GM13977 (cell line): ENCODE data around the gene PDRG1.
A peak's percentile ranks its signal among the peaks of the same experiment; 100 is the strongest.

Experiments
- DNase-seq: peaks from one replicate; pipeline ENCODE4 v3.0.0; 2012; ENCODE audit warnings: low spot score
- in situ Hi-C: fragments of 300-500 bp; cut with MboI; formaldehyde crosslinking; loops from one replicate; pipeline ENCODE4 v1.12.0; 2022; ENCODE audit warnings: low sequenced_read_pairs, low pct_unique_long_range_greater_than_20kb, mixed read lengths, inconsistent platforms; ENCODE audit not compliant: unreplicated experiment
- TF ChIP-seq, protein P1 (sequence below): IDR thresholded peaks from 2 replicates; pipeline ENCODE4 v1.5.1; 2012; ENCODE audit warnings: mild to moderate bottlenecking, control low read depth; ENCODE audit not compliant: insufficient read depth; ENCODE audit errors: extremely low read depth, missing control alignments

Gene PDRG1

DNA sequence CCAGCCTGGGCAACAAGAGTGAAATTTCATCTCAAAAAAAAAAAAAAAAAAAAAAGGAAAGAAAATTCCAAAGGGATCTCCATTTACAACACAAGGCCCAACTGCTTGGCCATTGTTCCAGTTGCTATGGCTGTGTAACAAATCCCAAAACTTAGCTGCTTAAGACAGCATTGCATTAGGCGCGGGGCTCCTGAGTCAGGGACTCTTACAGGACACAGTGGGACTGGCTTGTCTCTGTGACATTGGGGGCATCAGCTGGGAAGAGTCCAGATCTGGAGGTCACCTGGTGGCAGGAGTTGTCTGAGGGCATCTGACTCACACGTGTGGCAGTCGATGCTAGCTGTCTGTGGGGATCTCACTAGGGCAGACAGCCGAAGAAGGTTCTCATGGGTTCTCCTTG is 45.8 kb downstream of the PDRG1 start:
- no peak for DNase-seq
- TF ChIP-seq, protein P1, sequence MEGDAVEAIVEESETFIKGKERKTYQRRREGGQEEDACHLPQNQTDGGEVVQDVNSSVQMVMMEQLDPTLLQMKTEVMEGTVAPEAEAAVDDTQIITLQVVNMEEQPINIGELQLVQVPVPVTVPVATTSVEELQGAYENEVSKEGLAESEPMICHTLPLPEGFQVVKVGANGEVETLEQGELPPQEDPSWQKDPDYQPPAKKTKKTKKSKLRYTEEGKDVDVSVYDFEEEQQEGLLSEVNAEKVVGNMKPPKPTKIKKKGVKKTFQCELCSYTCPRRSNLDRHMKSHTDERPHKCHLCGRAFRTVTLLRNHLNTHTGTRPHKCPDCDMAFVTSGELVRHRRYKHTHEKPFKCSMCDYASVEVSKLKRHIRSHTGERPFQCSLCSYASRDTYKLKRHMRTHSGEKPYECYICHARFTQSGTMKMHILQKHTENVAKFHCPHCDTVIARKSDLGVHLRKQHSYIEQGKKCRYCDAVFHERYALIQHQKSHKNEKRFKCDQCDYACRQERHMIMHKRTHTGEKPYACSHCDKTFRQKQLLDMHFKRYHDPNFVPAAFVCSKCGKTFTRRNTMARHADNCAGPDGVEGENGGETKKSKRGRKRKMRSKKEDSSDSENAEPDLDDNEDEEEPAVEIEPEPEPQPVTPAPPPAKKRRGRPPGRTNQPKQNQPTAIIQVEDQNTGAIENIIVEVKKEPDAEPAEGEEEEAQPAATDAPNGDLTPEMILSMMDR, result no peak
- in situ Hi-C loops, result no loop called here

GRCh38 chr20:31903627-31904386 is 48.0 kb downstream of the PDRG1 start:
- TF ChIP-seq, protein P1, result no peak
- DNase-seq, result no peak
- in situ Hi-C loops, result no loop called here

DNA sequence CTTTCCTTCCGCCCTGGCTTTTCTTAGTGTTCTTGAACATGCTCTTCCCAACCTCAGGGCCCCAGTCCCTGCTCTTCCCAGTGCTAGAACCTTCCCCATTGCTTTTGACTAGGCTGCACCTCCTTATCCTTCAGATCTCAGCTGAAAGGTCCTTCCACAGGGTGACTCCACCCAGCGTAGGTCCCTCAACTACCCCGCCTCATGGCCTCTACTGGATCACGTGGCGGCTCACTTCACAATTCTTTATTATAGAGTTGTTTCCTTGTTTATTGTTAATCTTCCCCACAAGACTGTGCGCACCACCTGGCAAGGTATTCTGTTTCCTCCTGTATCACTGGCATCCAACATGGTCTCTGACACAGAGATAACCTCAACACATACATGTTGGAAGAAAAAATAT is 50.2 kb downstream of the PDRG1 start:
- in situ Hi-C loops, result no loop called here
- TF ChIP-seq, protein P1, result no peak
- no peak for DNase-seq

DNA sequence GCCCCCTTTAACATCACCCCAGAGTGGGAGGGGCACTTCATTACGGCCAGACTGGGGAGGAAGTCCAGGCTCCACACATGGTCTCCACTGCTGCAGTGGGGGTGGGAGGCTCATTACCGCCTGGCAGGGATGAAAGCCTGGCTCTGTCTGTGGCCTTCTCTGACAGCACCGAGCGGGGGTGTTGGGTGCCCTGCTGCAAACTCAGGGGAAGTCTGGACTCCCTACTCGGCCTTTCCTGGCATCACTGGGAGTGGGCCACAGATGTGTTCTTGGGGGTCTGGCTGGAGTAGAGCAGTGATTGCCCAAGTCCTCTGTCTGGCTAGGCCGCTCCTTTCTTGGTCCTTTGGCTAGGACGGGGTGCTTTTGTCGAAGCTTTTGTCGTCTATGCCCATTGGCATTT is 54.3 kb downstream of the PDRG1 start:
- in situ Hi-C loops, result no loop called here
- no peak for DNase-seq
- TF ChIP-seq, protein P1, result no peak

DNA sequence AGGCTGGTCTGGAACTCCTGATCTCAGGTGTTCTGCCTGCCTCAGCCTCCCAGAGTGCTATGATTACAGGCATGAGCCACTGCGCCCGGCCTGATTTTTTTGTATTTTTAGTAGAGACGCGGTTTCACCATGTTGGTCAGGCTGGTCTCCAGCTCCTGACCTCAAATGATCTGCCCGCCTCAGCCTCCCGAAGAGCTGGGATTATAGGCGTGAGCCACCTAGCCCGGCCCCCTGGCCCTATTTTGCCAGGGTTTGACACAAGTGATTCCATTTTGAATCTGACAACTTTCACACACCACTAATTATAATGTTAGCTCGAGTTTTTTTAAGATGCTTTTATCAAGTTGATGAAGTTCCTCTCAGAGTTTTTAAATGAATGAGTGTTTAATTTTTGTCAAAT is 55.8 kb downstream of the PDRG1 start:
- DNase-seq, result no peak
- TF ChIP-seq, protein P1, result no peak
- in situ Hi-C loops, result no loop called here

- in situ Hi-C loops, result no loop called here
- DNase-seq, result peak; percentile 84
Observed at GRCh38 chr20:31894980-31895675, 56.7 kb downstream of the PDRG1 start.

More at GRCh38 chr20:31894980-31895675, 56.7 kb downstream of the PDRG1 start:
- TF ChIP-seq, protein P1, result no peak
